ENCODE measurements around the gene ADAMTS16.

GRCh38 chr5:5188376-5189050 is 48.4 kb downstream of the ADAMTS16 start:
- TF ChIP-seq POLR2A (IDR thresholded peaks at IDR 0.05) (no peak), CTCF (IDR thresholded peaks at IDR 0.05) (no peak)

All from esophagus squamous epithelium (tissue), 4 donors.